ENCODE data around the gene KCNJ5. TPM values are rescaled to one million over a fixed set of nuclear protein-coding genes. Genes with fewer than 3 reads are reported as not detected.

Gene KCNJ5
- total RNA-seq, 2 donors from 2014 or later = 3.5 to 6.9 TPM

DNA sequence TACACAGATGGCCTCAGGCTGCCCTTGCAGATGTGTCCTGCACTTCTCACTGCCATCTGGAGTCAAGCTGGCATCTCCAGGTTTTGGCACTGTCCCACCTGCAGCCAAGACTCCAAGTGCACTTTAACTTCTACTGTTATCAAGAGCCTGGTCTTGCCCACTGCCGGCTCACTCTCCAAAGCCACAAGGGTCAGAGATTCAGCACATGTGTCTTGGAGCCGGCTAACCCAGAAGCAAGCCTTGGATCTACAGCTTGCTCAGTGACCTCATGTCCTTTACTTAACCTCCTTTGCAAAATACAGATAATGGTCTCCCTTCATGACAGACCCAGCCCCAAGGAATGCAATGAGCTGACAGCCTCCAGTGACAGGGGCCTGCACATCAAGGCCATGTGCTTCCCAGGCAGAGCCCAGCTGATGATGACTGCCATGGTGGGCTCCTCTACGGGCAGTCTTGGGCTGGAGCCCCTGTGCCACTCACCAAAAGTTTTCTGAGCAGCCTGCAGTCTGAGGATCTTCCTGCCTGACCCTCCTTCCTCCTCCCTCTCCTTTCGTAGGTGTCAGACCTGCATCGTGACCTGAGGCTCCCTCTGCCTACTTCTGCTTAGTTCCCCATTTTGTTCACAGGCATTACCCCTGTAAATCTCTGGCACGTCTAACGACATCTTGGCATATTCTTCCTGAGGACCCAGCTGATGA is 42.5 kb downstream of the KCNJ5 start:
- TF ChIP-seq CTCF (IDR thresholded peaks at IDR 0.05) = no peak
- DNase-seq (ENCODE audit: low spot score) (no peak), ATAC-seq (ENCODE audit: insufficient number of reproducible peaks, low FRiP score, low read depth) (no peak)
- H3K4me1 ChIP-seq (ENCODE audit: control insufficient read depth in 1 of 2, low read depth in 2 of 2) = no peaks in the 10 kb centered on the region
- H3K36me3 ChIP-seq = no peaks in the 10 kb centered on the region
- no peaks in the 10 kb centered on the region for H3K9me3 ChIP-seq
- no peaks in the 10 kb centered on the region for H3K27me3 ChIP-seq (replicated peaks; ENCODE audit: insufficient read depth)
- no peak overlapping the region for H3K4me3 ChIP-seq
- H3K27ac ChIP-seq = no peak overlapping the region

GRCh38 chr11:128934351-128934750 is 43.2 kb downstream of the KCNJ5 start:
- no peaks in the 10 kb centered on the region for H3K4me1 ChIP-seq (ENCODE audit: control insufficient read depth in 1 of 2, low read depth in 2 of 2)
- no peaks in the 10 kb centered on the region for H3K27me3 ChIP-seq (replicated peaks; ENCODE audit: insufficient read depth)
- DNase-seq (ENCODE audit: low spot score) = no peak
- H3K36me3 ChIP-seq = no peaks in the 10 kb centered on the region
- no peaks in the 10 kb centered on the region for H3K9me3 ChIP-seq
- no peak for ATAC-seq (ENCODE audit: insufficient number of reproducible peaks, low FRiP score, low read depth)
- no peak for TF ChIP-seq CTCF (IDR thresholded peaks at IDR 0.05)
- no peak overlapping the region for H3K27ac ChIP-seq
- no peak overlapping the region for H3K4me3 ChIP-seq

- no peak for TF ChIP-seq CTCF (IDR thresholded peaks at IDR 0.05)
- Histone ChIP-seq H3K36me3 (no peaks in the 10 kb centered on the region), H3K27ac (no peak overlapping the region), H3K27me3 (replicated peaks; ENCODE audit: insufficient read depth) (no peaks in the 10 kb centered on the region), H3K4me3 (no peak overlapping the region), H3K9me3 (no peaks in the 10 kb centered on the region), H3K4me1 (ENCODE audit: control insufficient read depth in 1 of 2, low read depth in 2 of 2) (no peaks in the 10 kb centered on the region)
- DNase-seq (ENCODE audit: low spot score) (no peak), ATAC-seq (ENCODE audit: insufficient number of reproducible peaks, low FRiP score, low read depth) (no peak)
Observed at GRCh38 chr11:128934926-128935325, 43.8 kb downstream of the KCNJ5 start.

GRCh38 chr11:128936606-128937251 is 45.6 kb downstream of the KCNJ5 start:
- H3K27ac ChIP-seq = no peak overlapping the region
- no peak for TF ChIP-seq CTCF (IDR thresholded peaks at IDR 0.05)
- no peaks in the 10 kb centered on the region for H3K27me3 ChIP-seq (replicated peaks; ENCODE audit: insufficient read depth)
- H3K36me3 ChIP-seq = no peaks in the 10 kb centered on the region
- H3K9me3 ChIP-seq = no peaks in the 10 kb centered on the region
- DNase-seq (ENCODE audit: low spot score) = no peak
- H3K4me1 ChIP-seq (ENCODE audit: control insufficient read depth in 1 of 2, low read depth in 2 of 2) = no peaks in the 10 kb centered on the region
- H3K4me3 ChIP-seq = no peak overlapping the region
- no peak for ATAC-seq (ENCODE audit: insufficient number of reproducible peaks, low FRiP score, low read depth)

- Histone ChIP-seq H3K27ac (no peak overlapping the region), H3K36me3 (no peaks in the 10 kb centered on the region), H3K9me3 (no peaks in the 10 kb centered on the region), H3K4me1 (ENCODE audit: control insufficient read depth in 1 of 2, low read depth in 2 of 2) (no peaks in the 10 kb centered on the region), H3K4me3 (no peak overlapping the region), H3K27me3 (replicated peaks; ENCODE audit: insufficient read depth) (no peaks in the 10 kb centered on the region)
- TF ChIP-seq CTCF (IDR thresholded peaks at IDR 0.05) = no peak
- ATAC-seq (ENCODE audit: insufficient number of reproducible peaks, low FRiP score, low read depth) (no peak), DNase-seq (ENCODE audit: low spot score) (no peak)
Observed at GRCh38 chr11:128937480-128937879, 46.3 kb downstream of the KCNJ5 start.

Data from thoracic aorta (tissue), 2 donors.